ENCODE data around the gene VHLL. TPM values are rescaled to one million over a fixed set of nuclear protein-coding genes. Genes with fewer than 3 reads are reported as not detected.

The VHLL gene
- total RNA-seq, 4 donors from 2014 or later = not detected

DNA sequence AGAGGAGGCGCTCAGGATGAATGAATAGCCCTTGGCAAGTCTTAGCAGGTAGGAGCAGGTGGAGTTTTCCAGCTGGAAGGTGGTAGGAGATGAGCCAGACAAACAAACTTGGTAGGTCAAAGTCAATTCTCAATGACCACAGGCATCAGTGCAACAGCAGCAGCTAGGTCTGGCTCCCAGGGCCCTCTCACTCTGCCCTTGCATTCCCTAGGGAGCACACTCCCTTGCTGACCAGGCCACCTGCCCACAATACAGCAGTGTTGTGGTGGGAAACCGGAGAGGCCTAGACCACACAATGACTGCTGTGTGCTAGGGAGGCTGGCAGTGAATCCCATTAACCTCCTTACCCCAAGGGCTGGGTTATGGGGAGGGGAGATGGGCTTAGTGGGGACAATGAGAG lies 38.2 kb downstream of the VHLL start:
- intact Hi-C loops (cut with DNase I; ENCODE audit: low total_unique reads) = no loop called here

DNA sequence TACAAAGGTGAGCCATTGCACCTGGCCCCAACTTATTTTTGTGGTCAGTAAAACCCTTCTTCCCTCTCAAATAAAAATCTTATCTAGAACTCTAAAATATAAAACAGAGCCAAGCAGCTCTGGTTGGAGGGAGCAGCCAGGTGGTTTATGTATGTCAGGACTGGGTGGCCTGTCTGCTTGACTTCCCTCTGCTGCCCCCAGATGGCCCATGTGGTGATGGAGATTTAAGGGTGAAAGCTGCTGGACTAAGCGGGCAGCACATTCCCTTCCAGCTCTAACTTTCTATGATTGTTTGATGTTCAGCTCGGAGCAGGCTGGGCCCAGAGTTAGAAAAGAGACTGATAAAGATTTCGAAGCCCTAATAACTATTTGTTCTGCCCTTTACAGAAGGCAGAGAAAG lies 39.3 kb downstream of the VHLL start:
- TF ChIP-seq POLR2A (IDR thresholded peaks at IDR 0.05) = no peak
- TF ChIP-seq, protein P1, sequence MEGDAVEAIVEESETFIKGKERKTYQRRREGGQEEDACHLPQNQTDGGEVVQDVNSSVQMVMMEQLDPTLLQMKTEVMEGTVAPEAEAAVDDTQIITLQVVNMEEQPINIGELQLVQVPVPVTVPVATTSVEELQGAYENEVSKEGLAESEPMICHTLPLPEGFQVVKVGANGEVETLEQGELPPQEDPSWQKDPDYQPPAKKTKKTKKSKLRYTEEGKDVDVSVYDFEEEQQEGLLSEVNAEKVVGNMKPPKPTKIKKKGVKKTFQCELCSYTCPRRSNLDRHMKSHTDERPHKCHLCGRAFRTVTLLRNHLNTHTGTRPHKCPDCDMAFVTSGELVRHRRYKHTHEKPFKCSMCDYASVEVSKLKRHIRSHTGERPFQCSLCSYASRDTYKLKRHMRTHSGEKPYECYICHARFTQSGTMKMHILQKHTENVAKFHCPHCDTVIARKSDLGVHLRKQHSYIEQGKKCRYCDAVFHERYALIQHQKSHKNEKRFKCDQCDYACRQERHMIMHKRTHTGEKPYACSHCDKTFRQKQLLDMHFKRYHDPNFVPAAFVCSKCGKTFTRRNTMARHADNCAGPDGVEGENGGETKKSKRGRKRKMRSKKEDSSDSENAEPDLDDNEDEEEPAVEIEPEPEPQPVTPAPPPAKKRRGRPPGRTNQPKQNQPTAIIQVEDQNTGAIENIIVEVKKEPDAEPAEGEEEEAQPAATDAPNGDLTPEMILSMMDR (IDR thresholded peaks at IDR 0.05) = no peak
- H3K4me3 ChIP-seq (ENCODE audit: low read depth, poor library complexity, severe bottlenecking) = no peak overlapping the region
- no peak for DNase-seq (ENCODE audit: low spot score in 2 of 2)
- WGBS, 2 donors = 90 to 91% methylated on average over 3 of the region's 3 CpGs
- intact Hi-C loops (cut with DNase I; ENCODE audit: low total_unique reads) = no loop called here

More for the DNA sequence above, 38.2 kb downstream of the VHLL start:
- H3K4me3 ChIP-seq (ENCODE audit: low read depth, poor library complexity, severe bottlenecking) = no peak overlapping the region
- WGBS, 2 donors = 76 to 93% methylated on average over 2 of the region's 2 CpGs
- TF ChIP-seq, protein P1 (IDR thresholded peaks at IDR 0.05) = no peak
- no peak for TF ChIP-seq POLR2A (IDR thresholded peaks at IDR 0.05)
- DNase-seq (ENCODE audit: low spot score in 2 of 2) = no peak

DNA sequence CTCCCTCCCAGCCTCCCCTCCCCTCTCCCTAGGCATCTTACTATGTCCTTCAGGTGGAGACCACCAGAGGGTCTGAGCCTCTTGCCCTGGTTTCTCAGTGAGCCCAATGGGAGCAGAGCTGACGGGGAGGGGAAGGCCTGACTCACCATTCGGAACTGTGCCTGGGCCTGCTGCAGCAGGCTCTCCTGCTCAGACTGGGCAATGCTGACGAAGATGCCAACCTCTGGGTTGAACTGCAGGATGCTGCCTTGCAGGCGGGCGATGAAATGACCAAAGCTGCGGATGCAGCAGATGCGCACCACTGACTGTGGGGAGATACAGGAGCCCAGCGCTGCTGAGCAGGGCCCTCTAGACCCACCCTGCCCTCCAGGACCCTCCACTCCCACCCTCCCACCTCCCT lies 40.2 kb downstream of the VHLL start:
- intact Hi-C loops (cut with DNase I; ENCODE audit: low total_unique reads) = no loop called here
- DNase-seq (ENCODE audit: low spot score in 2 of 2) = no peak
- 51 to 87% methylated on average over 5 to 8 of the region's 8 CpGs for WGBS, 2 donors
- no peak for TF ChIP-seq POLR2A (IDR thresholded peaks at IDR 0.05)
- TF ChIP-seq, protein P1 (IDR thresholded peaks at IDR 0.05) = no peak
- no peak overlapping the region for H3K4me3 ChIP-seq (ENCODE audit: low read depth, poor library complexity, severe bottlenecking)

DNA sequence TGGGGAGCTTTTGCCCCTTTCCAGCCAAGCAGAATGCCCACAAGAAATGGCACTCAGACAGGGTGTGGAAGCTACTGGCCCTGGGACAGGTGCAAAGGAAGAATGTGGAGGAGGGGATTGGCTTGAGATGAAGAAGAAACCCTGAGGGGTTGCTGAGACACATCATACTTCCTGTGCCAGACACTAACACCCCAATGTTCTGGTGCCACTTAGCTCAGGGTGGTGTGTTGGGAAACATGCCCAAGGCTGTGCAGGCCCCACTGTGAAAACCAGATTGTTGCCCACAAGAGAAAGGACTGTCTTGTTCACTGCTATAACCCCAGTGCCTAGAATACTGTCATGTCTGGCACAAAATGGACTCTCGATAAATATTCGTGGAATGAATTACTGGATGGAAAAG lies 41.4 kb downstream of the VHLL start:
- no peak for DNase-seq (ENCODE audit: low spot score in 2 of 2)
- intact Hi-C loops (cut with DNase I; ENCODE audit: low total_unique reads) = no loop called here
- 47 to 57% methylated on average over 2 of the region's 2 CpGs for WGBS, 2 donors
- no peak overlapping the region for H3K4me3 ChIP-seq (ENCODE audit: low read depth, poor library complexity, severe bottlenecking)
- TF ChIP-seq, protein P1 (IDR thresholded peaks at IDR 0.05) = no peak
- TF ChIP-seq POLR2A (IDR thresholded peaks at IDR 0.05) = no peak

DNA sequence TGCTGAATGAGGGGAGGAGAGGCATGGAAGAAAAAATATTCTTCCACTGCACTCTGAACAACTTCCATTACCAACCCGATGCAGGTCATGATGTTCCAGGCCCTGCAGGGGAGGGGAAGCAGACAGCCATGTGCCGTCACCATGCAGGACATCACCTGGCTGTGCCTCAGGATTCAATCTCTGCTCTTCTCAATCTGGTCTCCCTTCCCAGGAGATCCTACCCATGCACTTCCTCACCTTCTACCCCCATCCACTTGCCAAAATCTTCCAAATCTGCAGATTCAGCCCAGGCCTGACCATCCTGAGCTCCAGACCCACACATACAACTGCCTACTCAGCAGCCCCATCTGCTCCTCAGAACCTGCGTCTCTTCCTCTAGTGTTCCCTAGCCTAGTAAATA lies 45.5 kb downstream of the VHLL start:
- WGBS, 2 donors = 75 to 77% methylated on average over 3 of the region's 3 CpGs

DNA sequence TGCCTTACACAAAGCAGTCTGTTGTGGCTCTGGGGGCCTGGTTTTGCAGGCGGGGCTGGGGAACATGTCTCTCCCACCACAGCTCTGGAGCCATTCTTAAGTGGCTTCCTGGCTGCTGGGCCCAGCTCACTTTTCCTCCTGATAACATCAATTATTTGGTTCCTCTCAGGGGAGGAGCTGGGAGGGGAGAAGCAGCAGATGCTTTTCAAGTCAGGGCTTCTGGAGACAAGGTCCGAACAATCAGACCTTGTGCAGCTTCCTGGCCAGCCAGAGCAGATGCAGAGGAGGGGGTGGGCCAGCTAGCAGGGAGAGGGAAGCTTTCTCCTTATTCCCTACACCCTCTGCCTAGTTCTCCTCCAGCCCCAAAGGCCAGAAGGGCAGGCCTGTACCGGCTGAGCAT lies 47.6 kb downstream of the VHLL start:
- TF ChIP-seq POLR2A (IDR thresholded peaks at IDR 0.05) = no peak
- TF ChIP-seq, protein P1 (IDR thresholded peaks at IDR 0.05) = no peak
- intact Hi-C loops (cut with DNase I; ENCODE audit: low total_unique reads) = no loop called here
- H3K4me3 ChIP-seq (ENCODE audit: low read depth, poor library complexity, severe bottlenecking) = no peak overlapping the region
- DNase-seq (ENCODE audit: low spot score in 2 of 2) = no peak
- 33 to 38% methylated on average over 3 of the region's 3 CpGs for WGBS, 2 donors

More for the DNA sequence above, 45.5 kb downstream of the VHLL start:
- TF ChIP-seq POLR2A (IDR thresholded peaks at IDR 0.05) = no peak
- TF ChIP-seq, protein P1 (IDR thresholded peaks at IDR 0.05) = no peak
- no peak for DNase-seq (ENCODE audit: low spot score in 2 of 2)
- intact Hi-C loops (cut with DNase I; ENCODE audit: low total_unique reads) = no loop called here
- no peak overlapping the region for H3K4me3 ChIP-seq (ENCODE audit: low read depth, poor library complexity, severe bottlenecking)

Measured in lower leg skin (tissue), 4 donors.